Sigmoid colon (tissue), 7 donors: ENCODE measurements around the gene ACBD6. TPM values are rescaled to one million over a fixed set of nuclear protein-coding genes. Genes with fewer than 3 reads are reported as not detected.

Experiments used
- DNase-seq: peaks from one replicate; pipeline ENCODE4 v3.0.0-alpha.2; 2019
- H3K27ac ChIP-seq, 4 donors: fragments of 200-600 bp; sonication (generic); one replicate each; pipeline ENCODE4 v1.5.1; 2016 to 2019; ENCODE audit warnings: mild to moderate bottlenecking in 1 of 4
- H3K27me3 ChIP-seq, 3 donors: fragments of 200-600 bp; sonication (generic); one replicate each; pipeline ENCODE4 v1.5.1; 2019; ENCODE audit warnings: mild to moderate bottlenecking in 1 of 3
- H3K36me3 ChIP-seq, 4 donors: fragments of 200-600 bp; sonication (generic); one replicate each; pipeline ENCODE4 v1.5.1; 2016 to 2019
- H3K4me1 ChIP-seq, 4 donors: fragments of 200-600 bp; sonication (generic); one replicate each; pipeline ENCODE4 v1.5.1; 2017 to 2019
- H3K4me3 ChIP-seq, 4 donors: fragments of 200-600 bp; sonication (generic); one replicate each; pipeline ENCODE4 v1.5.1; 2017 to 2019; ENCODE audit warnings: mild to moderate bottlenecking in 2 of 4, moderate library complexity in 1 of 4
- H3K9me3 ChIP-seq, 4 donors: fragments of 200-600 bp in 3 of 4; sonication (generic) in 3 of 4; one replicate each; pipeline versions ENCODE4 v1.5.1 to v1.6.1; 2013 to 2019
- CTCF ChIP-seq, 4 experiments: fragments of 450-650 bp in 3 of 4; fragments of 200-600 bp in 1 of 4; IDR thresholded peaks; one replicate each; pipeline ENCODE4 v1.5.1; 2016 to 2019; ENCODE audit warnings: antibody characterized with exemption in 4 of 4, mild to moderate bottlenecking in 3 of 4, moderate library complexity in 2 of 4
- EP300 ChIP-seq, 4 donors: sonication (generic); formaldehyde crosslinking; IDR thresholded peaks; one replicate each; pipeline ENCODE4 v1.6.1; 2017; ENCODE audit warnings: antibody characterized with exemption in 4 of 4
- POLR2A ChIP-seq, 2 donors: fragments of 450-650 bp; IDR thresholded peaks; one replicate each; pipeline ENCODE4 v1.6.1; 2016; ENCODE audit warnings: antibody characterized with exemption in 2 of 2, mild to moderate bottlenecking in 2 of 2, moderate library complexity in 2 of 2
- POLR2AphosphoS5 ChIP-seq, 4 donors: sonication (generic); formaldehyde crosslinking; IDR thresholded peaks; one replicate each; pipeline ENCODE4 v1.6.1; 2017; ENCODE audit warnings: antibody characterized with exemption in 4 of 4
- WGBS, 2 donors: extraction: QIAGEN DNeasy Blood & Tissue Kit; methylation state at CpG; one replicate each; pipeline ENCODE4 v1.1.7; 2013; 5-methylcytosine and 5-hydroxymethylcytosine counted together
- intact Hi-C: fragments of 100-400 bp; cut with DNase I; formaldehyde crosslinking; loops from one replicate; pipeline ENCODE4 v1.15.1; 2023
- polyA plus RNA-seq, 3 donors: library from polyadenylated mRNA; stranded (reverse); fragments of 200-250 nt; gene quantifications; one replicate each; pipeline ENCODE4 v1.2.3, GENCODE V29; 2013
- total RNA-seq, 4 donors: library from RNA; depleted of rRNA; stranded (reverse); fragments of >200 nt; gene quantifications; one replicate each; pipeline ENCODE4 v1.1.0, GENCODE V29; 2016
- donor health status: healthy with polysubstance abuse.
- donor health status: Bipolar disorder and iron deficiency.
- donor health status: healthy.

ACBD6 gene
- total and polyA plus RNA-seq, 7 donors = 11.4 to 40.8 (median 35.5) TPM

GRCh38 chr1:180548686-180549317 is 46.4 kb upstream of the ACBD6 start:
- H3K36me3 ChIP-seq = no peaks in the 10 kb centered on the region
- no peak for DNase-seq
- intact Hi-C loops = no loop called here
- H3K4me1 ChIP-seq = no peaks in the 10 kb centered on the region
- H3K4me3 ChIP-seq = no peak overlapping the region
- no peaks in the 10 kb centered on the region for H3K9me3 ChIP-seq
- no peaks in the 10 kb centered on the region for H3K27me3 ChIP-seq
- TF ChIP-seq EP300 (IDR thresholded peaks at IDR 0.05) (no peak), POLR2AphosphoS5 (IDR thresholded peaks at IDR 0.05) (no peak), CTCF (IDR thresholded peaks at IDR 0.05) (no peak), POLR2A (IDR thresholded peaks at IDR 0.05) (no peak)
- no peak overlapping the region for H3K27ac ChIP-seq
- WGBS, 2 donors = 87 to 90% methylated on average over 7 of the region's 7 CpGs

GRCh38 chr1:180545991-180546390 is 43.6 kb upstream of the ACBD6 start:
- Histone ChIP-seq H3K27ac (no peak overlapping the region), H3K4me3 (no peak overlapping the region), H3K4me1 (peaks cover 0 to 16% (median 12%) of the 10 kb centered on the region in 4 donors), H3K36me3 (no peaks in the 10 kb centered on the region), H3K27me3 (no peaks in the 10 kb centered on the region), H3K9me3 (no peaks in the 10 kb centered on the region)
- intact Hi-C loops = no loop called here
- WGBS, 2 donors = 93 to 98% methylated on average over 1 of the region's 1 CpG
- DNase-seq = no peak
- TF ChIP-seq POLR2AphosphoS5 (IDR thresholded peaks at IDR 0.05) (no peak), CTCF (IDR thresholded peaks at IDR 0.05) (no peak), POLR2A (IDR thresholded peaks at IDR 0.05) (no peak), EP300 (IDR thresholded peaks at IDR 0.05) (no peak)

GRCh38 chr1:180544050-180544449 is 41.7 kb upstream of the ACBD6 start:
- H3K4me1 ChIP-seq = peaks cover 0 to 16% (median 12%) of the 10 kb centered on the region in 4 donors
- H3K27me3 ChIP-seq = no peaks in the 10 kb centered on the region
- peak overlapping the region in 1 of 4 donors; percentile 69 for H3K27ac ChIP-seq
- no peaks in the 10 kb centered on the region for H3K9me3 ChIP-seq
- intact Hi-C loops = no loop called here
- WGBS, 2 donors = 76 to 85% methylated on average over 4 of the region's 4 CpGs
- no peaks in the 10 kb centered on the region for H3K36me3 ChIP-seq
- no peak overlapping the region for H3K4me3 ChIP-seq
- no peak for DNase-seq
- TF ChIP-seq POLR2AphosphoS5 (IDR thresholded peaks at IDR 0.05) = no peak

GRCh38 chr1:180542838-180543145 is 40.4 kb upstream of the ACBD6 start:
- Histone ChIP-seq H3K9me3 (no peaks in the 10 kb centered on the region), H3K4me3 (no peak overlapping the region)
- 66 to 71% methylated on average over 2 of the region's 2 CpGs for WGBS, 2 donors

More at GRCh38 chr1:180542838-180543145, 40.4 kb upstream of the ACBD6 start:
- H3K36me3 ChIP-seq = no peaks in the 10 kb centered on the region
- H3K27me3 ChIP-seq = no peaks in the 10 kb centered on the region
- no peak for DNase-seq
- peak overlapping the region in 3 of 4 donors; percentile 29 to 69 (median 39) for H3K27ac ChIP-seq
- intact Hi-C loops = no loop called here
- H3K4me1 ChIP-seq = peaks cover 0 to 16% (median 12%) of the 10 kb centered on the region in 4 donors
- no peak for TF ChIP-seq EP300 (IDR thresholded peaks at IDR 0.05)
- TF ChIP-seq POLR2A (IDR thresholded peaks at IDR 0.05) = no peak
- no peak for TF ChIP-seq CTCF (IDR thresholded peaks at IDR 0.05)
- TF ChIP-seq POLR2AphosphoS5 (IDR thresholded peaks at IDR 0.05) = no peak
